HG02943 (cell line): ENCODE results near the gene FKBP1A.
"Not testable (repeated sequence)": the region's sequence is repeated elsewhere in the genome, so short reads cannot be mapped to it uniquely, and the experiment has no call there.

Experiments used
- ATAC-seq: cut with Tn5 transposase; IDR thresholded peaks from one replicate; pipeline ENCODE4 v1.9.1; 2021; ENCODE audit warnings: mild to moderate bottlenecking, low read depth, moderate library complexity; ENCODE audit not compliant: unreplicated experiment

FKBP1A gene

DNA sequence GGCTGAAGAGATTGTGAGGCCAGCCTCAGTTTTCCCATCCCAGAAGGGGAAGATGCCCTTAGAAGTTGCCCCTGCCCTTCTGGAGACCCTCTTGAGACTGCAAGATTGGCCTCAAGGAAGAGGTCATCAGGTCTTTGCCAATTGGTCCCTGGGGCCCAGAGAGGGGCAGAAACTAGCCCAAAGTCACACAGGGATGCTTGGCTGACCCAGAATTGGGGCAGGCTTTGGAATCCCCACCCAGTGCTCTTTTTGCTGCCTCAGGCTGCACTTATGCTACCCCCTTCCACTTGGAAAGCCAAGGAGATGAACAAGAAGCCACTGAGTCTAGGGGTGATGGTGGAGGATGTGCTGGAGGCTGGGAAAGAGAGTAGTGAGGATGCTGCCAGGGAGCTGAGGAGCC, 24.9 kb upstream of the FKBP1A start:
- no peak for ATAC-seq

DNA sequence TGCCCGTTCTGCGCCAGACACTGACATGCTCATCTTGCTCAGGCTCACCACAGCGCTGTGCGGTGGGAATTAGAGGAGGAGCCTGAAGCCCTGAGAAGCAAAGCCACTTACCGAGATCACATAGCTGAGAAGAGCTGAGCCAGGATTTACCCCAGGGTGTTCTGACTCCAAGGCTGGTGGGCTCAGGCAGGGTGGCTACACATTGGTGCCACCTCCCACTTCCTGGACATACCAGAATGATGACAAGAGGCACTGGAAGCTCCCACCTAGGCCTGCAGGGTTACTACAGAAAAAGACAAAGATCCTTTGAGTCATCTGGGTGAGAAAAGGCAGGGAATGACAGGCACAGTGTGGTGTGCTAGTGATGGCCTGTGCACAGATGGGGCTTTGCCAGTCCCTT, 24.4 kb upstream of the FKBP1A start:
- no peak for ATAC-seq

DNA sequence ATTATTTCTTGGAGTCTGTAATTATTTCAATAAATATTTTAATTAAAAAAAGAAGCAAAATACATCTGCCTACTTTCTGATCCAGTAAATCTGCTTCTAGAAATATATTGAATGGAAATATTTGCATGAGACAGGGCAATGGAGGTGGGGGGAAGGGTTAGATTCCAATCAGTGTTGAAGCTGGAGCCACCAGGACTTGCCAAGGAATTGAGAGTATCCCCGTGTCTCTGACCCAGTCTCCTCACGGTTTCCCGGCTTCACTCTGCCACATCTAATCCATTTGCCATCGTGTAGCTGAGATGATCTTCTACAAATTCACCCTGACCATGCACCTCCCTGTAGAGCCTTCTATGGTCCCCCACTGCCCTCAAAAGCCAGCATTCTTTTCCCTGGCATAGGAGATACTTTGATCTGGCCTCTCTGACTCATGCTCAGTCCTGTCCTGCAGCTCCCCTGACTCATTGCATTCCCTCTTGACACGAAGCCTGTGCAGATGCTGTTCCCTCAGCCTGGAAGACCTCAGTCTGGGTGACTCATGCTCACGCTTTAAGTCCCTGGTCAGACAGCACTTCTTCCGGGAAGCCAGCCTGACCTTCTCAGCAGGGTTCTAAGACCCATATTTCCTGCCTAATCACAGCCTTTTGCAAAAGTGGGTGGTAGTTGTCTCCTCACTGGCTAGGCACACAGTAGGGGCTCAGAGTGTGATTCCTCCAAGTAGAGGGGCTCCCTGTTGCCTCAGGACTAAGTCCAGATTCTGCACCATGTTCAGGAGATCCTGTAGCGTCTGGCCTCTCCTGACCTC, 23.0 kb upstream of the FKBP1A start:
- no peak for ATAC-seq

DNA sequence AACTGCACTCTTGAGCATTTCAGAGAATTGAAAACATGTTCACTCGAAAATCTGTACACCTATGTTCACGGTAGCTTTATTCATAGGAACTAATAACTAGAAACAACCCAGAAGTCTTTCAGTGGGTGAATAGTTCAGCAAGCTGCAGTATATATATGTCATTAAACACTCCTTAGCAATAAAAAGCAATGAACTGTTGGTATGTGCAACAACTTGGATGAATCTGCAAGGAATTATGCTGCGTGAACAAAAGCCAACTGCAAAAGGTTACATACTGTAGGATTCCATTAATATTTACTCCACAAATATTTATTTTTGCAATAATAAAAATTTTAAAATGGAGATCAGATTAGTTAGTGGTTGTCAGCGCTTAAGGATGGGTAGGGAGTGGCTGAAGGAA, 22.1 kb upstream of the FKBP1A start:
- ATAC-seq: no peak

DNA sequence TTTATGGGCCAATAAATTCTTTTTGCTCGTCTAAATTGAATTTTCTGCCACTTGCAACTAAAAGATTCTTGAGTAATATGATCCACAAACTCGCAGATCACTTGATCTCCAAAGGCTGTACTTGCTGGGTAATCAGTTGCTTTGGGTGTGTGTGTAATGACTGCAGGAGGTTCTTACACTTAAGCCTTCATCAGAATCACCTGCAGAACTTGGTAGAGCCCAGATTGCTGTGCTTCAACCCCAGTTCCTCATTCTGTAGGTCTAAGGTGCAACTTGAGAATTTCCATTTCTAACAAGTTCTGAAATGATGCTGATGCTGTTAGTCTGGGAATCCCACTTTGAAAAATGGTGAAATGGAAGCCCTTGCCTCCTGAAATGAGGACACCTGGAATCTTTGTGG, 12.9 kb upstream of the FKBP1A start:
- no peak for ATAC-seq

DNA sequence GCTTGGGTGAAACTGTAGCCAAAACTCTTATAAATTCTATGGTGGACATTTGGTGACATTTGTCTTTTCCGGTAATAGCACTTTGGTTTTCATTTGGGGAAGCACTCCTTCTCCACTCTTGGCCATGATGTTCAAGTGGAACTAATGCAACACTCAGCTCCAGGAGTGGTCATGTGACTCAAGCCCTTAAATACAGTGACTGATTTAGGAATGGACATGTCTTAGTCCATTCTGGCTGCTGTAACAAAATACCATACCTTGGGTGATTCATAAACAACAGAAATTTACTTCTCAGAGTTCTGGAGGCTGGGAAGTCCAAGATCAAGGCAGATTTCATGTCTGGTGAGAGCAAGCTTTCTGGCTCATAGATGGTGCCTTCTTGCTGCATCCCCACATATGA, 10.8 kb upstream of the FKBP1A start:
- ATAC-seq: no peak

DNA sequence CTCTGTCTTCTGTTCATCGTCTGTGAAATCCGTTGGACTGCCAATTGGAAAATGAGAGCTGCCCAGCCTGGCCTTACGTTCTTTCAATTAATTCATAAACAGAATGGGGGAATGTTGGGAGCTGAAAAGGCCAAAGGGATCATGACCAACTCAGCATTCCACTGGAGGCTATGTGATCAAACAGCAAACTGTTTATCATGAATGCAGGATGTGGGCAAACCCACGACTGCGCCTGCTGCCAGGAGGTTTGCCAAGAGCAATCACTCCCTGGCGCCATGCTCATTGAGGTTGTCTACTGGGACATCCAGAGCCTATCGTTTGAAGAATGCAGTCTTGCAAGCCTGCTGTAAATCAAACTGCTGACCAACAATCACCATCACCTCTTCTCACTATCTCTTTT, 9.3 kb upstream of the FKBP1A start:
- ATAC-seq: no peak

DNA sequence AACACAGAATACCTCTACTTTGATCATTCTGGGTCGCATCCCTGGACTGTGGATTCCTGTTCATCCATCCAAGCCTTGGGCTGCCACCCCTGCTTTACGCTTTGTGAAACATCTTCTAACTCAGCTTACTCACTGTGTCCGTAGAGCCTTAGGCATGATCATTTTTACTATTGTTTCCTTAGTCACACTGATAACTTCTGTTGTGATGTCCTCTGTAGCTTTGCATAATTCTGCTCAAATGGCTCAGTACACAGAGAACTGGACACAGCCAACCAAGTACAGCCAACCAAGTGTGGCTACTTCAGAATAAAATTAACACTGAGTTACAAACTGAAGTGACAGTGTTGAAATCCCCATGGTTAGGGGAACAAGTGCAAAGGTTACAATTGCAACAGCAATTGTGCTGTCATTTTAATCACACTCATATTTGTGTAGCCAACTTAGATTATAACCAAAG, 8.6 kb upstream of the FKBP1A start:
- no peak for ATAC-seq

DNA sequence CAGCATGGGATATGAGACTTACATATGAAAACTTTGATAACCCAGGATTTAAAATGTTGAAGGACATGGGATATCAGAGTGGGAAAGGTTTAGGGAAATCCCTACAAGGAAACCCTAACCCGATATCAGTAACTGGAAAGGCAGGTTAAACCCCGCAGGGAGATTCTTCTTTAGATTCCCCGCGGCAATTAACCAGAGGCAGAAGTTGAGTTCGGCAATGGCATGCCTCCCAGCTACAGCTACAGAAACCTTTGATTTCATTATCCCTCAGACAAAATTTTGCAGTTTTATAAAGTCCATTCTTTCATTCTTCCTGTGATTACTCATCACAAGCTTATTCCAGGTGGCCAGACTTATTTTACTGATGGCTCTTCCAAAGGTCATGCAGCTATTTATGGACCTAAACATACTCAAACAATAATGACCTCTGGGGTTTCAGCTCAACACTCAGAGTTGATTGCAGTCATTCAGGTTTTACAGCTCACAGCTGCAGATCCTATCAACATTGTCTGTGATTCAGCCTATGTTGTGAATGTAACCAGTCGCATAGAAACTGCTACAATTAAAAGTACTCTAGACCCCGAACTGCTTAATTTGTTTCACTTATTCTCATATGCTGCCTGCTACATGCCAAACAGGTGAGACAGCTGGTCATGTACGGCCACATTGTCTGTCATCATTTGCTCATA, 7.0 kb upstream of the FKBP1A start:
- not testable (repeated sequence) for ATAC-seq

DNA sequence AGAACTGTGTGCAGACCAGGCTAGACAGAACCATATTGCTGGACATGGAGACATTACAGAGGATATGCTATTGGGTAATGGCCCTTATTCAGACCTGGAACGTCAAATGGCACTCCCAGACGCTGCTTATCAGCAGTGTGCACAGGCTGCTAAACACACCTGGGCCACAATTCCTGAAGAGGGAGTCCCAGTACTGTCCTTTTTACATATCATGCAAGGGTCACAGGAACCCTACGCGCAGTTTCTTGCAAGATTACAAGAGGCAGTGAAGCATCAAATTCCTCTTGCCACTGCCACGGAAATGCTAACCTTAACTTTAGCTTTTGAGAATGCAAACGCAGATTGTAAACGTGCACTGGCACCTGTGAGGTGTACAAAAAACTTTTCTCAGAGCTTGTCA, 5.3 kb upstream of the FKBP1A start:
- not testable (repeated sequence) for ATAC-seq

DNA sequence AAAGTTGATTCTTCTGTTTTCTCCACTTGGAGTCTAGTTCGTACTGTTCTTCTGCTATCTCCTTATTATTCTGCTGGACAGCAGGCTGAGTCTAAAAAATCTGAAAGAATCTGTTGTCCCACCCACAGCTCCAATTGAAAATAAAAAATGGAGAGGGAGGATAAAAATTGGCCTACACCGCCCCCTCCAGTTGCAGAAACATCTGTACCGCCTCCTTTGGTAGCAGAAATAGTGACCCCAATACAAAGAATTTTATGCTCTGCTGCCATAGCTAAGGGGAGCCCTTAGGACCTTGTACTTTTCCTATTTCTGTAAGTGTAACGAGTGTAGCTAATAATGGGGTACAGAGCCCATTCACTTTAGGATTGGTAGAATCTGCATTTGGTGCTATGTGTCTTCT, 4.9 kb upstream of the FKBP1A start:
- ATAC-seq: no peak

DNA sequence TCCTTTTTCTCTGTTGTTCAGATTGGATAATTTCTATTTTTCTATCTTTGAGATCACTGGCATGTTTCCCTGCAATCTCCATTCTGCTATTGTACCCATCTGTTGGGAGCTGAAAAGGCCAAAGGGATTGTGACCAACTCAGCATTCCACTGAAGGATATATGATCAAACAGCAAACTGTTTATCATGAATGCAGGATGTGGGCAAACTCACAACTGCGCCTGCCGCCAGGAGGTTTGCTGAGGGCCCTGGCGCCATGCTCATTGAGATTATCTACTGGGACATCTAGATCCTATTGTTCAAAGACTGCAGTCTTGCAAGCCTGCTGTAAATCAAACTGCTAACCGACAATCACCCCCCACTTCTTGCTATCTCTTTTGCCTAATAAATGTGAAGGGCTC, 3.8 kb upstream of the FKBP1A start:
- ATAC-seq: no peak

DNA sequence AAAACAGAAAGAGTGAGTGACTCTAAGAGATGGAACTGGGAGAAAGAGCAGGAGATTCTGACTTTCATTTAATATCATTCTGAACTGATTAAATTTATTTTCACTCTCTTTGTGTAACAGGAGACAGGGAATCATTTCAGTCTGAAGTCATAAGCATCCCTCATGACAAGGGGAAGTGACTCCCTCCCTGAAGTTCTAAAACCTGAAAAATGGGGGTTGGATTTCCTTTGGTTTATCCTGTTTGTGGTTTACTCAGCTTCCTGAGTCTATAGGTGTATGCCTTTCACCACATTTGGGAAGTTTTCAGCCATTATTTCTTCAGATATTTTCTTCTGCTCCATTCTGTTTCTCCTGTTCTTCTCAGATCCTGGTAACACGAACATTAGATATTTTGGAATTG, 3.4 kb upstream of the FKBP1A start:
- ATAC-seq: no peak

DNA sequence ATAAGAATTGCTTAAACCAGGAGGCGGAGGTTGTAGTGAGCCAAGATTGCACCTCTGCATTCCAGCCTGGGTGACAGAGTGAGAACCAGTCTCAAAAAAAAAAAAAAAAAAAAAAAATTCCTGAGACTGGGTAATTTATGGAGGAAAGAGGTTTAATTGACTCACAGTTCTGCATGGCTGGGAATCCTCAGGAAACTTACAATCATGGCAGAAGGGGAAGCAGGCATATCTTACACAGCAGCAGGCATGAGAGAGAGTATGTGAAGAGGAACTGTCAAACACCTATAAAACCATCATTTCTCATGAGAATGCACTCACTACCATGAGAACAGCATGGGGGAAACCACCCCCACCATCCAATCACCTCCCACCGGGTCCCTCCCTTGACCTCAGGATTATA, 1.8 kb upstream of the FKBP1A start:
- no peak for ATAC-seq

DNA sequence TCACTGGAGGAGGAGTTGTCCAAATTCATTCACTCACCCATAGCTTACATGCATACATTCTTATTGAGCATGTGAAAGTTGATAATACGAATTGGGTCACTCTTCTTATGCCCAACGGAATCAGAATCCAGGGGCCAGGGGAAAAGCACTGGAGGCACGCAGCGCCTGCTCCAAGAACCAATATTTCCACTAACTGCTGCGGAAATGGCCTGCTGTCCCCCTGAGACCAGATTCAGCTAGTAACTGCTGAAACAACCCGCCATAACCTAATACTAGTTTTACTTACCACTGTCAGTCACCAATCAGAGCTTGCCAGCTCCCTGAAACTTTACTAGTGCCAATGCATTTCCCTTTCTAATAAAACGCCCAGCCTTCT, 641 bp upstream of the FKBP1A start:
- no peak for ATAC-seq

DNA sequence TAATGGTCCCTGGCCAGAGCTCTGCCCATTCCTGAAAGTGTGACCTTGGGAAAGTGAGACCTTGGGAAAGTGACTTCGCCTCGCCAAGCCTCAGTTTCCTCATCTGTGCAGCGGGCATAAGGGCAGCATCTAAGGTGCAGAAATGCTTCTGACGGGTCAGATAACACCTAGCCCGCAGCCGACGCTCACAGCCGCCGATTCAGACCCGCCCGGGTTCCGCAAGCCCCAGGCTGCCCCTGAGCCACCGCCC, 486 bp downstream of the FKBP1A start:
- peak; percentile 24 for ATAC-seq

DNA sequence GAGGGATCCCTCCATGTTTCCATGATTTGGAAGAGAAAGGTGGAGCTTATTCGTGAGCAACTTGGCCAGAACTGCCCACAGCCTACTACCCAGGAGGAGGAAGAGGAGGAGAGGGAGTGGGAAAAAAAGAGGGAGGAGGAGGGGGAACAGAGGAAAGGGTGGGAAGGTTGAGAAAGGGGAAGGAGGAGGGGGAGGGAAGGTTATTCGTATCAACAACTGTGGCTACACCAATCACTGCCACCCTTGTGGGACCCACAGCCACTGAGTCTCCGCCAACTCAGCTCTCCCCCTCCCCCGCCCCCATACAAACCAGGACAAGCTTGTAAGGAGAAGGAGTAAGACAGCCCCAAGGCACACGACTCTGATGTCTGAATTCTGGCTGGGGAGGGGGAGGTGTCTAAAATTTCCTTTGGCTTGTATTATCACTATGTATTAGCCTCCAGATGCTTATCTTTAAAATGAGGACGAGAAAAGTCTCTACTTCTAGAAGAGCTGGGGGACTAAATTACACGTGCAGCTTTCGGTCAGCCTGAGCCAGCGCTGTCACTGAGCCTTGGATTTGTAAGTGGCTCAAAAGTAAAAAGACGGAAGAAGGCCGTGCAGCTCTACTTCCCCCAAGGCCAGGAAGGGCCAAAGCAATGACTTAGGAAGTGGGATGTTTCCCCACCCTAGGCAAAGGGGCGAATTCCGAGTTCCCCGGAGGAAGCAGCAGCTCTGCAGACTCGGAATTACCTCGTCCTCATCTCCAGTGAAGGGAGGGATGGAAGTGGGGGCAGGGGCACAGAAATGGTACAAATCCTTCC, 1.0 kb downstream of the FKBP1A start:
- no peak for ATAC-seq

DNA sequence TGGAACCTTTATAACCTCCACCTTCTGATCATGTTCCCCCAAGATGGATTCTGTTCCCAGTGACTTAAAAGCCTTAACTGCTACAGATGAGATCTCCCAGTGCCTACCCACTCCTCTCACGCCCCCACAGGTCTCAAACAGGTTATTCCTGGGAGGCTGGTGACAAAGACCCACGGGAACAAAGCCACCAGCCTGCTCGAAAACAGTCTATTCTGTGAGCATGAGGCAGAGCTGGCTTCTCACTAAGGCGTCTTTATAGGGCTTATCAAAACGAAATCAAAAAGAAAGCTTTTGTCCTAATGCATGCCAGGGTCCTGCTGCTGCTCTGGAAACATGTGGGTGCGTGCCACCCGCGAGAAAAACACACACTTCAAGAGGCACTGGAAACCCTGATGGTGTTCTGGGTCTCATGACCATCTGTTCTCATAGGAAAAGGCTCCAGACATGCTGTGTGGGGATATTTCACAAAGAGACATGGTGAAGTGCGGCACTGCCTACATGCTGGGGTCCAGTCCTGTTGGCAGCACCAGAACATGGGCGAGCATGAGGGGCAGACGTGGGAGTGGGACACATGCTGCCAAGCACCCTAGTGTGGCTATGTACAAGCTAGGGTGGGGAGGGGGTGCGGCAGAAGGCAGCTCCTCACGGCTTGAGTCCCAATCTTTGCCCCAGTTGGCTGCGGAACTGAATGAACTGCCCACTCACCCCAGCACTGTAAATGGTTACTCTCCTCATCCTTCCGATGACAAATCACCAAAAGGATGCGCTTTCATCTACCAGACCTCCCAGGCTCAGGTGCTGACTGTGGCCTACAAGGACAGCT, 2.1 kb downstream of the FKBP1A start:
- ATAC-seq: no peak

DNA sequence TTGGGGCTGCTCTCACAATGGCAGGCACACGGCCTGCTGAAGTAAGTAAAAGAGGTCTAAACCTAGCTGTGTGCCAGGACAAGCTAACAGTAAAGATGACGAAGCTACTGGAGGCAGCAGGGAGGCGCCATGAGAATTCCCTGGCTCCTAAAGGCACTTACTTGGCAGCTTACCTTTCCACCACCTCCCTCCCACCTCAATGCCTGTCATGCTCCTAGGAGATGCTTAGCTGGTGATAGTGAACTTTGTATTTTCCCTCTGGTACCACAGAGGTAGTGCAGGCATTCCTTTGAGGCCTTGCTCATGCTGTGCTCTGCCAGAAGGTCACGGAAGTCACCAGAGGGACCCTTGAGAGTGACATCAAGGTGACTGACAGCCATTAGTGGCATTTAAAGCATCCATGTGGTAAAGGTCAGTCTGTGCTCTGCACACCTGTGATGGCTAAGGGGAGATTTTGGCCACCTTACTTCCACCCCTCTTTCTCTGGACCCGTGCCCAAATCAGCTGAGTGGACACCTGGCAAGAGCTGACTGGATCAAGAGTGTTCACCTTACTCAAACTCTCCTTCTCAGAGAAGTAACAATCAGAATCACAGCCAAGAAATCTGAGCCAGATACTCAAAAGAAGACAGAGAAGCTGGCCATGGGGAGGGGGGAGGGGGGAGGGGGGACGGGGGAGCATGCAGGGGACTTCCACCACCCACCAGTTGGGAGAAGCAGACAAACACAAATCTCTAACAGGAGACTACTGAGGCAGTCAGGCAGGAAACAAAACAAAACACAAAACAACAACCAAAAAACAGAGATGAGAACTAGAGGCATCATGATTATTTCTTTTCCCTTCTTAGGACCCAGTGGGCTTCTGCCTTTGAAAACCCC, 2.9 kb downstream of the FKBP1A start:
- no peak for ATAC-seq
